Stomach smooth muscle (tissue), 2 donors: ENCODE measurements around the gene PCNX1.
"Not testable (repeated sequence)": the region's sequence is repeated elsewhere in the genome, so short reads cannot be mapped to it uniquely, and the experiment has no call there.

Experiments
- H3K27ac ChIP-seq: one replicate; pipeline ENCODE4 v1.7.0; 2013; ENCODE audit warnings: mild to moderate bottlenecking, low read length, inconsistent platforms
- H3K27me3 ChIP-seq, 2 donors: one replicate each; pipeline ENCODE4 v1.7.0; 2013; ENCODE audit warnings: low read length in 2 of 2; ENCODE audit not compliant: insufficient read depth in 2 of 2, control insufficient read depth in 1 of 2
- H3K36me3 ChIP-seq, 2 donors: one replicate each; pipeline ENCODE4 v1.7.0; 2013; ENCODE audit warnings: low read length in 2 of 2; ENCODE audit not compliant: control insufficient read depth in 2 of 2, insufficient read depth in 2 of 2
- H3K4me1 ChIP-seq: one replicate; pipeline ENCODE4 v1.7.0; 2013; ENCODE audit warnings: low read length; ENCODE audit not compliant: control insufficient read depth, insufficient read depth
- H3K4me3 ChIP-seq, 2 donors: one replicate each; pipeline ENCODE4 v1.7.0; 2013; ENCODE audit warnings: low read length in 2 of 2
- H3K9ac ChIP-seq, 2 donors: one replicate each; pipeline ENCODE4 v1.7.0; 2013; ENCODE audit warnings: low read length in 2 of 2, mild to moderate bottlenecking in 1 of 2
- H3K9me3 ChIP-seq, 2 donors: one replicate each; pipeline ENCODE4 v1.7.0; 2013; ENCODE audit warnings: low read length in 2 of 2; ENCODE audit not compliant: control insufficient read depth in 2 of 2
- donor health status: healthy.
- donor health status: Pancreatic carcinoma.

PCNX1 gene

DNA sequence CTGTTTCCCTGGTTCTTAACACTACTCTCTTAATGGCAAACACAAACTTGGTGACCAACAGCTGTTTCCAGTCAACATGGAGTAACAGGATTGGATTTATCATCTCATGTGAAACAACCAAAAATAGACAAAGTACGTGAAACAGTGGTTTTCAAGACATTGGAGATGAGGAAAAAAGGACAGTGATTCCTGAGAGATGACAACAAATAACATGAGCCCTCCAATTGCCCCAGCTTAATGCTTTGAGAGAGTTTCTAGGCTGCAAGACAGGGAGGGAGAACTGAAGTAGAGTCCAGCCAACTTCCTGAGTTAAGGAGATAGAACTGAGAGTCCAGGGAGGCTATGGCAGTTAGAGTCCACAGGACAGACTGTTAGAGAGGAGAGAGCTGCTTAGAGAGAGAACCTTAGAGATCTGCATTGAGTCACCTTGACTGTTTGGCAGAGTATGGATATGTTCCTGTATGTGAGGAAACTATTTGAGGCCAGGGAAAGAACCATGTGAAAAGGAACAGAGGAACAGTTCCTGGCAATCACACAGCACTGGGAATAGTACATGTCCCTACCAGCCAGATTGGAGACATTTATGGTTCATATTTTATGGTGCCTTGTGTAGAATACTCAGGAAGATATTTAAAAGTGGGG, 106.4 kb downstream of the PCNX1 start:
- Histone ChIP-seq H3K36me3 (peaks cover 0 to 10% of the 10 kb centered on the region in 2 donors), H3K4me3 (no peak overlapping the region), H3K9me3 (no peaks in the 10 kb centered on the region), H3K4me1 (no peaks in the 10 kb centered on the region), H3K9ac (no peak overlapping the region), H3K27ac (no peak overlapping the region), H3K27me3 (no peaks in the 10 kb centered on the region)

DNA sequence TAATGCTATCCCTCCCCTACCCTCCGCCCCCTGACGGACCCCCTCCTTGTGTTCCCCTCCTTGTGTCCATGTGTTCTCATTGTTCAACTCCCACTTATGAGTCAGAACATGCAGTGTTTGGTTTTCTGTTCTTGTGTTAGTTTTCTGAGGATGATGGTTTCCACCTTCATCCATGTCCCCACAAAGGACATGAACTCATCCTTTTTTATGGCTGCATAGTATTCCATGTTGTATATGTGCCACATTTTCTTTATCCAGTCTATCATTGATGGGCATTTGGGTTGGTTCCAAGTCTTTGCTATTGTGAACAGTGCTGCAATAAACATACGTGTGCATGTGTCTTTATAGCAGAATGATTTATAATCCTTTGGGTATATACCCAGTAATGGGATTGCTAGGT, 112.7 kb downstream of the PCNX1 start:
- H3K36me3 ChIP-seq = peaks cover 0 to 16% of the 10 kb centered on the region in 2 donors
- H3K4me3 ChIP-seq, H3K27ac ChIP-seq, H3K9me3 ChIP-seq, H3K4me1 ChIP-seq, H3K9ac ChIP-seq, H3K27me3 ChIP-seq: not testable (repeated sequence)

GRCh38 chr14:71021347-71022011, 114.2 kb downstream of the PCNX1 start:
- H3K4me1 ChIP-seq = no peaks in the 10 kb centered on the region
- H3K27ac ChIP-seq = no peak overlapping the region
- H3K36me3 ChIP-seq = peaks cover 0 to 16% of the 10 kb centered on the region in 2 donors
- no peak overlapping the region for H3K9ac ChIP-seq
- H3K9me3 ChIP-seq = no peaks in the 10 kb centered on the region
- H3K27me3 ChIP-seq = no peaks in the 10 kb centered on the region
- no peak overlapping the region for H3K4me3 ChIP-seq

DNA sequence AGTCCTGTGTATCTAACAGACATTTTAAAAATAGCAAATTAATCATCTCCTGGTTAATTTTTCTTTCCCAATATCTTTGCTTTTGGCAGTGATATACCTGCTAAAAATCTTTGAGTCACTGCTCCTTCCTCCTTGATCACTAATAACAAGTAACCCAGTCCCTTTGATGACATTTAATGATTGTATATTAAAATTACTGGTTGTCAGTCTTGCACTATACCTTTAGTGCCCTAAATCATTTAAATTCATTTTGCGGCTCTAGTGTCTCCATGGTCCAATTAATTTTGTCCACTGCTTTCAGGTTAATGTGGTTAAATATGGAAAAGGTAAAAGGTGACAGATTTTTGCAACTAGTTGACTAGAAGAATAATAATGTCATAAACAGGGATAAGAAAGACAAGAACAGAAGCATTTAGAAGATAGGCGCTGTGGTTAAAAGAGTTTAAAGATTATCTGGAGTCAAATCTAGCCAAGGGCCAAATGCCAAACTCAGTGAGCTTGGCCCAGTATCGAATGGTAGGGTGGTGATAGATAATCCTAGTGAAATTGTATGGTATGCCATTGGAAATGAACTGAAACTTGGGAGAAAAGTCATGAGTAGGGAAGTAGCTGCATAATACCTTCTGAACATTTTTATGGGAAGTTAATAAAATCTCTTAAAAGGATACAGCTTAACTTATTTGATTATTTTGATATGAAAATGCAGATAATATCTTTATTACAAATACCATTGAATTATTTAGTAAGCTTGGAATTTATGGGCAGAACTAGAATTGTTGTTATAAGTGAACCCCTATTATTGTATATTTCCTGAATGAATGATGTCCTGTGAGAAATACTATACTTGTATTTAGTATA, 115.0 kb downstream of the PCNX1 start:
- Histone ChIP-seq H3K4me1 (no peaks in the 10 kb centered on the region), H3K27me3 (no peaks in the 10 kb centered on the region), H3K27ac (no peak overlapping the region), H3K36me3 (peaks cover 0 to 16% of the 10 kb centered on the region in 2 donors), H3K9ac (no peak overlapping the region), H3K4me3 (no peak overlapping the region), H3K9me3 (no peaks in the 10 kb centered on the region)

- Histone ChIP-seq H3K27ac (no peak overlapping the region), H3K4me3 (no peak overlapping the region), H3K9me3 (no peaks in the 10 kb centered on the region), H3K9ac (no peak overlapping the region), H3K36me3 (peaks cover 0 to 16% of the 10 kb centered on the region in 2 donors), H3K27me3 (no peaks in the 10 kb centered on the region), H3K4me1 (no peaks in the 10 kb centered on the region)
Observed at GRCh38 chr14:71022939-71023338, 115.7 kb downstream of the PCNX1 start.

DNA sequence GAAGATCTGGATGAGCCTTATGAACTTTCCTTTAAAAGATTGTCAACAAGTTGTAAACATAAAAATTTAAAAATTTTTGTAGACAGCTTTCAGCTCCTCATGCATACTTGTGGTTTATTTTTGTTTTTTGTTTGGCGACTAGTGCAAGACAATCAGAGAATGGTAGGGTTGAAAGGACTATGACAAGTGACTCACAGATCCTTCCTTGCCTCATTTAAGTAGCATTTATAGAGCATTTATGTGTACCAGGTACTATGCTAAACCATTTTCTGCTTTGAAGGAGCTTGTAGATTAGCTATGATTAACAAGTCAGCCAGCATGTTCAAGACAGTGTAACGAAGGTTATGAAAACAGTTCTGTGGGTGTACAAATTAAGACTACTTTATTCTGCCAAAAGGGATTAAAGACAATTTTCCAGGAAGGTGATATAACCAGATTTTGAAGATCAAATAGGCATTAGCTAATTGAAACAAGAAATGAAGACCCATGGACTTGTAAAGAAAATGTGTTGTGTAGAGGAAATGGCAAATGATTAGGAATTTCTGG, 122.0 kb downstream of the PCNX1 start:
- no peaks in the 10 kb centered on the region for H3K9me3 ChIP-seq
- no peaks in the 10 kb centered on the region for H3K27me3 ChIP-seq
- H3K27ac ChIP-seq = no peak overlapping the region
- H3K36me3 ChIP-seq = peaks cover 14 to 25% of the 10 kb centered on the region in 2 donors
- no peak overlapping the region for H3K9ac ChIP-seq
- H3K4me1 ChIP-seq = no peaks in the 10 kb centered on the region
- H3K4me3 ChIP-seq = no peak overlapping the region

DNA sequence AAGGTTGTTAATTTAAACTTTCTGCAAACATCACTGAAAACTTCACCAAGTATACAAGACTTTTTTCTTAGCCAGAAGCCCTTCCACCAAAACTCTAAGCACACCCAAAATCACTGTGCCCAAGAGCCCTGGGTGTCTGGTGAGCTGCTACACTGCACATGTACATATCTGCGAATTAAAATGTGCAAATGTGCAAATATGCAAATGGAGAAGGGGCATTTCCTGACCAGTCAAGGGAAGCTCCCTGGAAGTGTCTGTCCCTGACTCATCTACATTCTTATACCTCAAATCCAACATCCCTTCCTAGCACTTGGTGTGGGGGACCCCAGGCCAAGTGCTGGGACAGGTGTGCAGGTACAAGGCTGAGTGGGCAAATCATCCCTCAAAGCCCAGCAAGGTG, 123.7 kb downstream of the PCNX1 start:
- no peak overlapping the region for H3K9ac ChIP-seq
- peaks cover 14 to 27% of the 10 kb centered on the region in 2 donors for H3K36me3 ChIP-seq
- no peaks in the 10 kb centered on the region for H3K9me3 ChIP-seq
- H3K4me1 ChIP-seq = no peaks in the 10 kb centered on the region
- H3K27me3 ChIP-seq = no peaks in the 10 kb centered on the region
- no peak overlapping the region for H3K27ac ChIP-seq
- H3K4me3 ChIP-seq = no peak overlapping the region

DNA sequence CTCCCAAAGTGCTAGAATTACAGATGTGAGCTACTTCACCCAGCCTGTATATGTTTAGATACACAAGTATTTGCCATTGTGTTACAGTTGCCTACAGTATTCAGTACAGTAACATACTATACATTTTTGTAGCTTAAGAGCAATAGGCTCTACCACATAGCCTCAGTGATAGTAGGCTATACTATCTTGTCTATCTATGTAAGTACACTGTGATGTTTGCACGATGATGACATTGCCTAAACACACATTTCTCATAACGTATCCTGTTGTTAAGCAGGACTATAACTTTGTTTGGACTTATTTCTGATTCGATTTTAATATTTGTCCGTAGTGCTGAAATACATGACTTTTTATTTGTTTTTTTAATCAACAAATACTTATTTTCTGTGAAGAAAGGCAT, 129.2 kb downstream of the PCNX1 start:
- Histone ChIP-seq H3K27ac (no peak overlapping the region), H3K4me3 (no peak overlapping the region), H3K9me3 (peaks cover 3 to 4% of the 10 kb centered on the region in 2 donors), H3K27me3 (no peaks in the 10 kb centered on the region), H3K4me1 (no peaks in the 10 kb centered on the region), H3K36me3 (peaks cover 12 to 30% of the 10 kb centered on the region in 2 donors), H3K9ac (no peak overlapping the region)

DNA sequence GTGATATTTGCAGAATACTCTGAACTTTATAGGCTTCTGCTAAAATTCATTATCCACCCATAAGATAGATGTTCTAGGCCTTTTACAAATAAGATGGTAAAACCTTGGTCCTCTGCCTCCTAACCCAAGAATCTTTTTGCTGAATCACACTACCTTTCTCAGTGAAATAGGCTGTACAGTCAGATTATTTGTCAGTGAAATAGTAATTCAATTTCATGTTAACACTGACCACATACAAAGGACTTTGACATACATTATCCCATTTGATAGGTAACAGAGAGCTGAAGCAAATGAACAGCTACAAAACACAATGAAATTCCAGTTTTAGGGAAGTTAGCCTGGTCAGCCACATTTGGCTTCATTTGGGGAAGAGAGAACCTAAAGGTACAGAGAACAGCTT, 141.1 kb downstream of the PCNX1 start:
- Histone ChIP-seq H3K36me3 (peaks cover 16 to 19% of the 10 kb centered on the region in 2 donors), H3K4me3 (no peak overlapping the region), H3K9ac (no peak overlapping the region), H3K9me3 (peaks cover 0 to 3% of the 10 kb centered on the region in 2 donors), H3K27ac (no peak overlapping the region), H3K4me1 (no peaks in the 10 kb centered on the region), H3K27me3 (no peaks in the 10 kb centered on the region)

GRCh38 chr14:71049435-71050133, 142.3 kb downstream of the PCNX1 start:
- H3K27me3 ChIP-seq = no peaks in the 10 kb centered on the region
- no peak overlapping the region for H3K4me3 ChIP-seq
- no peak overlapping the region for H3K27ac ChIP-seq
- H3K4me1 ChIP-seq = no peaks in the 10 kb centered on the region
- H3K9ac ChIP-seq = no peak overlapping the region
- no peaks in the 10 kb centered on the region for H3K9me3 ChIP-seq
- peaks cover 5 to 10% of the 10 kb centered on the region in 2 donors for H3K36me3 ChIP-seq
